Keratinocyte (primary cell): ENCODE results near the gene SLC10A6. TPM values are rescaled to one million over a fixed set of nuclear protein-coding genes. Genes with fewer than 3 reads are reported as not detected.

Source experiments
- DNase-seq: peaks from one replicate; pipeline ENCODE4 v3.0.0-alpha.2; 2011; ENCODE audit warnings: low read depth, missing footprints, low spot score
- FAIRE-seq: peaks from 2 replicates; lab custom pipeline; 2011; peaks lifted over from hg19 to GRCh38; lab: Jason Lieb, UNC
- H2AFZ ChIP-seq: 2 replicates; pipeline ENCODE4 v1.6.0; 2012; ENCODE audit warnings: low read length, control low read depth, inconsistent platforms; ENCODE audit not compliant: control insufficient read depth
- H3K27ac ChIP-seq: 2 replicates; pipeline ENCODE4 v1.5.1; 2011; ENCODE audit warnings: low read length; ENCODE audit not compliant: control insufficient read depth, insufficient read depth
- H3K27me3 ChIP-seq: 3 replicates; pipeline ENCODE4 v1.6.0; 2011; ENCODE audit warnings: low read length; ENCODE audit not compliant: control insufficient read depth, insufficient read depth; ENCODE audit errors: extremely low read depth
- H3K36me3 ChIP-seq, 2 experiments: 2 replicates in 1 of 2; 3 replicates in 1 of 2; pipeline ENCODE4 v1.5.1; 2011; ENCODE audit warnings: low read length in 2 of 2, mild to moderate bottlenecking in 1 of 2; ENCODE audit not compliant: control insufficient read depth in 2 of 2, insufficient read depth in 2 of 2; ENCODE audit errors: extremely low read depth in 1 of 2
- H3K4me1 ChIP-seq: 3 replicates; pipeline ENCODE4 v1.5.1; 2011; ENCODE audit warnings: low read length; ENCODE audit not compliant: control insufficient read depth, insufficient read depth; ENCODE audit errors: extremely low read depth
- H3K4me2 ChIP-seq: 3 replicates; pipeline ENCODE4 v1.6.0; 2011; ENCODE audit warnings: low read depth, low read length; ENCODE audit not compliant: control insufficient read depth, insufficient read depth; ENCODE audit errors: extremely low read depth
- H3K4me3 ChIP-seq, 3 experiments: fragments of 200-600 bp in 1 of 3; sonication (generic) in 1 of 3; 2 replicates in 2 of 3; 3 replicates in 1 of 3; pipeline ENCODE4 v1.5.1; 2011 to 2016; ENCODE audit warnings: low read length in 3 of 3, mild to moderate bottlenecking in 3 of 3, control low read depth in 2 of 3, inconsistent platforms in 1 of 3, low read depth in 1 of 3, mixed read lengths in 1 of 3, mixed run types in 1 of 3, moderate library complexity in 1 of 3; ENCODE audit not compliant: control insufficient read depth in 2 of 3, insufficient read depth in 2 of 3; ENCODE audit errors: extremely low read depth in 1 of 3
- H3K79me2 ChIP-seq: 2 replicates; pipeline ENCODE4 v1.6.0; 2012; ENCODE audit warnings: low read length; ENCODE audit not compliant: control insufficient read depth, insufficient read depth
- H3K9ac ChIP-seq: 3 replicates; pipeline ENCODE4 v1.6.0; 2011; ENCODE audit warnings: low read length; ENCODE audit not compliant: control insufficient read depth, insufficient read depth; ENCODE audit errors: extremely low read depth
- H3K9me1 ChIP-seq: 3 replicates; pipeline ENCODE4 v1.6.0; 2011; ENCODE audit warnings: low read length; ENCODE audit not compliant: control insufficient read depth, insufficient read depth; ENCODE audit errors: extremely low read depth
- H3K9me3 ChIP-seq: 2 replicates; pipeline ENCODE4 v1.5.1; 2012; ENCODE audit warnings: low read depth, low read length; ENCODE audit not compliant: control insufficient read depth
- H4K20me1 ChIP-seq: 3 replicates; pipeline ENCODE4 v1.6.0; 2011; ENCODE audit warnings: low read length; ENCODE audit not compliant: control insufficient read depth, insufficient read depth; ENCODE audit errors: extremely low read depth
- EZH2 ChIP-seq: IDR thresholded peaks from one replicate; pipeline ENCODE4 v1.6.1; 2012; ENCODE audit warnings: inconsistent platforms, mild to moderate bottlenecking, low read length, moderate library complexity
- dilution Hi-C: fragments of 300-500 bp; cut with MboI; formaldehyde crosslinking; loops from one replicate; pipeline ENCODE4 v1.7.0; 2020; ENCODE audit warnings: low sequenced_read_pairs; ENCODE audit not compliant: extremely low pct_ligation_motif_present
- polyA plus RNA-seq, 5 experiments: library from polyadenylated mRNA; depleted of rRNA in 3 of 5; stranded (reverse) in 3 of 5; stranded (forward) in 1 of 5; unstranded in 1 of 5; fragments of >200 nt; gene quantifications; 1 replicate in 1 of 5; 2 replicates in 3 of 5; 3 replicates in 1 of 5; pipeline versions ENCODE4 v1.2.1 to v1.2.3, GENCODE V29; 2011 to 2012; ENCODE audit warnings: missing spikeins in 2 of 5, low read depth in 1 of 5, low replicate concordance in 1 of 5
- TF ChIP-seq, protein P1 (sequence below), 3 experiments: IDR thresholded peaks in 1 of 3; conservative IDR thresholded peaks in 1 of 3; optimal IDR thresholded peaks in 1 of 3; 2 replicates in 2 of 3; 3 replicates in 1 of 3; pipeline versions ENCODE3 to v1.5.1; 2011; ENCODE audit warnings: low read length in 3 of 3, mild to moderate bottlenecking in 3 of 3, moderate library complexity in 2 of 3, control low read depth in 1 of 3, inconsistent platforms in 1 of 3; ENCODE audit not compliant: insufficient read depth in 2 of 3; ENCODE audit errors: extremely low read depth in 1 of 3

SLC10A6 gene
- polyA plus RNA-seq, 1 donor (not counting 4 experiments of a cell fraction or from before 2014, with no cell fraction given) = 27.7 TPM

DNA sequence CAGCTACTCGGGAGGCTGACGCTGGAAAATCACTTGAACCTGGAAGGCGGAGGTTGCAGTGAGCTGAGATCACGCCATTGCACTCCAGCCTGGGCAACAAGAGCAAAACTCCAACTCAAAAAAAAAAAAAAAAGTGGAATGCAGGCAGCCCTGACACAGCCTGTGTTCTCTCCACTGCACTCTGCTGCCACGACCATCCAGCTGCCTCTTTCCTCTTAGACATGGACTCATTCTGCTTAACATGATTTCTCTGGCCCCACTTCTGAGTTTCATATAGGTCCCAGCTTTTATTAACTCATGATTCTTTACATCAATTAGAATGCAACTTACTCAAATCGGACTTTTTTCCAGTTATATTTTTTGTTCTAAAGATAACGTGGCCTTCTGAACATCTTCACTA, 29.6 kb downstream of the SLC10A6 start:
- dilution Hi-C loops = no loop called here
- no peaks in the 10 kb centered on the region for H4K20me1 ChIP-seq
- no peak overlapping the region for H3K27ac ChIP-seq
- FAIRE-seq (no peak), DNase-seq (no peak)
- H3K4me3 ChIP-seq = no peak overlapping the region
- H3K36me3 ChIP-seq = peaks cover 12 to 26% of the 10 kb centered on the region in 2 experiments
- H3K9ac ChIP-seq = no peak overlapping the region
- no peak overlapping the region for H2AFZ ChIP-seq
- TF ChIP-seq, protein P1, sequence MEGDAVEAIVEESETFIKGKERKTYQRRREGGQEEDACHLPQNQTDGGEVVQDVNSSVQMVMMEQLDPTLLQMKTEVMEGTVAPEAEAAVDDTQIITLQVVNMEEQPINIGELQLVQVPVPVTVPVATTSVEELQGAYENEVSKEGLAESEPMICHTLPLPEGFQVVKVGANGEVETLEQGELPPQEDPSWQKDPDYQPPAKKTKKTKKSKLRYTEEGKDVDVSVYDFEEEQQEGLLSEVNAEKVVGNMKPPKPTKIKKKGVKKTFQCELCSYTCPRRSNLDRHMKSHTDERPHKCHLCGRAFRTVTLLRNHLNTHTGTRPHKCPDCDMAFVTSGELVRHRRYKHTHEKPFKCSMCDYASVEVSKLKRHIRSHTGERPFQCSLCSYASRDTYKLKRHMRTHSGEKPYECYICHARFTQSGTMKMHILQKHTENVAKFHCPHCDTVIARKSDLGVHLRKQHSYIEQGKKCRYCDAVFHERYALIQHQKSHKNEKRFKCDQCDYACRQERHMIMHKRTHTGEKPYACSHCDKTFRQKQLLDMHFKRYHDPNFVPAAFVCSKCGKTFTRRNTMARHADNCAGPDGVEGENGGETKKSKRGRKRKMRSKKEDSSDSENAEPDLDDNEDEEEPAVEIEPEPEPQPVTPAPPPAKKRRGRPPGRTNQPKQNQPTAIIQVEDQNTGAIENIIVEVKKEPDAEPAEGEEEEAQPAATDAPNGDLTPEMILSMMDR (optimal IDR thresholded peaks at IDR 0.05 in 1 of 3, IDR thresholded peaks at IDR 0.05 in 1 of 3, conservative IDR thresholded peaks at IDR 0.05 in 1 of 3; ENCODE audit: extremely low read depth in 1 of 3, insufficient read depth in 2 of 3, low read length in 3 of 3) = no peak
- TF ChIP-seq EZH2 = no peak
- no peak overlapping the region for H3K4me2 ChIP-seq
- H3K27me3 ChIP-seq = no peaks in the 10 kb centered on the region
- no peaks in the 10 kb centered on the region for H3K9me3 ChIP-seq
- H3K9me1 ChIP-seq = no peaks in the 10 kb centered on the region
- no peaks in the 10 kb centered on the region for H3K79me2 ChIP-seq
- H3K4me1 ChIP-seq = peaks cover 4% of the 10 kb centered on the region

DNA sequence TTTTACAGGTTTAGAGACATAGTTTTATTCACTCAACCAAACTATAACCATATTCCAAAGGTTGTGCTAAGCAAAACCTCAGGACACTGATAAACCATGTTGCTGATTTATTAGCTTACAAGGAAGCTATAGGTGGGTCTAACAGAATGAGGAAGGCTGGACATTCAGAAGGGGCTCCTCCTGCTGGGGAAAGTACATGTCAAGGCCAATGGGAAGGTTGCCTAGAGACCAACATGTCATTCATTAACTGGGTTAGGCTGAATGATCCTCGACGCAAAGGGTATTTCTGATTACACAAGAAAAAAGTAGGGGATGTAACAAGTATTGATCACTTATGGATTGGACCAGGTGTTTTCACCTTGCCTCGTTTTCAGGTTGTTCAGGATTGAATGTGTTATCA, 30.3 kb downstream of the SLC10A6 start:
- no peaks in the 10 kb centered on the region for H3K9me3 ChIP-seq
- H3K9me1 ChIP-seq = no peaks in the 10 kb centered on the region
- H3K79me2 ChIP-seq = no peaks in the 10 kb centered on the region
- TF ChIP-seq, protein P1 (optimal IDR thresholded peaks at IDR 0.05 in 1 of 3, IDR thresholded peaks at IDR 0.05 in 1 of 3, conservative IDR thresholded peaks at IDR 0.05 in 1 of 3; ENCODE audit: extremely low read depth in 1 of 3, insufficient read depth in 2 of 3, low read length in 3 of 3) = no peak
- no peak for TF ChIP-seq EZH2
- no peaks in the 10 kb centered on the region for H3K27me3 ChIP-seq
- no peak overlapping the region for H3K4me2 ChIP-seq
- no peak for DNase-seq
- peaks cover 4% of the 10 kb centered on the region for H3K4me1 ChIP-seq
- H4K20me1 ChIP-seq = no peaks in the 10 kb centered on the region
- dilution Hi-C loops = no loop called here
- no peak overlapping the region for H3K9ac ChIP-seq
- FAIRE-seq = peak; percentile 20
- peaks cover 9 to 27% of the 10 kb centered on the region in 2 experiments for H3K36me3 ChIP-seq
- H3K4me3 ChIP-seq = no peak overlapping the region
- H3K27ac ChIP-seq = no peak overlapping the region
- H2AFZ ChIP-seq = no peak overlapping the region
